NCI-H2107 (cell line): ENCODE results near the gene FJX1.

Experiments used
- DNase-seq: peaks from one replicate; lab custom pipeline; 2025; lab: John Stamatoyannopoulos, UW

Gene FJX1

GRCh38 chr11:35606206-35606605 is 12.1 kb upstream of the FJX1 start:
- no peak for DNase-seq

GRCh38 chr11:35608502-35608901 is 9.8 kb upstream of the FJX1 start:
- no peak for DNase-seq

DNA sequence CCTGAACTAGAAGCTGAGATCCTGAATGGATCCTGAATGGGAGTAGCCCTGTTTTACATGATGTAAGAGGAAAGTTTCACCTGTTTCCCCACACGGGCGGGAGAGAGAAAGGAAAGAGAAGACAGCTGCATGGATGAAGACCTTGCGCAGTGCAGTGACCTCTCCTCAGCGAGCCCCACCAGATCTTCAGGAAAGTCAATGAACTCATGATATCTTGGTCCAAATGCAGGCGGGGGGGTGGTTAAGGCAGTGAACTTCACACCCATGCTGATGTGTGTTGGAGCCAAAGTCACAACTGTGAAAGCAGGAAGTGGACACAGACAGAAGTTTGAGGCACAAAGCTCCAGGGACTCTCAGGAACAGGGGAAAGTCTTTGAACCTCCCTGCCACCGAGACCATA is 8.6 kb upstream of the FJX1 start:
- no peak for DNase-seq

- DNase-seq, result no peak
Measured at GRCh38 chr11:35610631-35611030, 7.6 kb upstream of the FJX1 start.

DNA sequence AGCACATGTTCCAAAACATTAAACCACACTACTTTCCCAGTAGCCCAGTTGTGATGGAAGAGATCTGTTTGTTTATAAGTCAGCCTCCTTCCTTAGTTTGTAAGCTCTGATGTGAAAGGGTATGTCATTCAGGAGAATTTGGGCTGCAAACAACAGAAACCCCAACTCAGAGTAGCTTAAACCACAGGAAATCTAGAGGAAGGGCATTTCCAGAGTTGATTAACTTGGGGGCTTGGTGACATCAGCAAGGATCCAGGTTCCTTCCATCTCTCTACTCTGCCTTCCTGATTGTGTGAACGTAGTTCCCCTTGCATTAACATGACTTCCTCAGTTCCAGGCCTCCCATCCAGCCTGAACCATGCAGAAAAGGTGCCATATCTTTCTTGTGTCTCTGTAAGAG is 6.5 kb upstream of the FJX1 start:
- no peak for DNase-seq

- DNase-seq, result no peak
Measured at GRCh38 chr11:35614939-35615569, 3.2 kb upstream of the FJX1 start.

- no peak for DNase-seq
Measured at GRCh38 chr11:35615921-35616900, 2.0 kb upstream of the FJX1 start.

DNA sequence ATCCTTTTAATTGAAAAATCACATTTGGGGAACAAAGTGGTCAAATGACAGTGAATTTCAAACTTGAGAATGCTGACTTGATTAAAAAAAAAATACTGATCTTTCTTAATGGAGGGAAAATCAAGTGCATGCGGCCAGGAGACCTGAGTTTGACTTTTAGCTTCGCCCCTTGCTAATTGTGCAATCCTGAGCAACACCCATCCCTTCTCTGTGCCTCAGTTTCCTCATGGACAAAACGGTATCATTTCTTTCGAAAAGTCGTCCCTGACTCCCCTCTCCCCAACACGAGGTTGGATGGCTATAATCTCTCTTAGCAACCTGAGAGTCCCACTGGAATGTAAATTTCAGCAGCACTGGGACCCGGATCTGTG is 959 bp upstream of the FJX1 start:
- DNase-seq, result no peak

- no peak for DNase-seq
Measured at GRCh38 chr11:35618497-35619115, 346 bp downstream of the FJX1 start.

DNA sequence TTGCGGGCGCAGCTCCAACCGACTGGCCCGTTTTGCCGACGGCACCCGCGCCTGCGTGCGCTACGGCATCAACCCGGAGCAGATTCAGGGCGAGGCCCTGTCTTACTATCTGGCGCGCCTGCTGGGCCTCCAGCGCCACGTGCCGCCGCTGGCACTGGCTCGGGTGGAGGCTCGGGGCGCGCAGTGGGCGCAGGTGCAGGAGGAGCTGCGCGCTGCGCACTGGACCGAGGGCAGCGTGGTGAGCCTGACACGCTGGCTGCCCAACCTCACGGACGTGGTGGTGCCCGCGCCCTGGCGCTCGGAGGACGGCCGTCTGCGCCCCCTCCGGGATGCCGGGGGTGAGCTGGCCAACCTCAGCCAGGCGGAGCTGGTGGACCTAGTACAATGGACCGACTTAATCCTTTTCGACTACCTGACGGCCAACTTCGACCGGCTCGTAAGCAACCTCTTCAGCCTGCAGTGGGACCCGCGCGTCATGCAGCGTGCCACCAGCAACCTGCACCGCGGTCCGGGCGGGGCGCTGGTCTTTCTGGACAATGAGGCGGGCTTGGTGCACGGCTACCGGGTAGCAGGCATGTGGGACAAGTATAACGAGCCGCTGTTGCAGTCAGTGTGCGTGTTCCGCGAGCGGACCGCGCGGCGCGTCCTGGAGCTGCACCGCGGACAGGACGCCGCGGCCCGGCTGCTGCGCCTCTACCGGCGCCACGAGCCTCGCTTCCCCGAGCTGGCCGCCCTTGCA is 1.0 kb downstream of the FJX1 start:
- DNase-seq, result no peak

DNA sequence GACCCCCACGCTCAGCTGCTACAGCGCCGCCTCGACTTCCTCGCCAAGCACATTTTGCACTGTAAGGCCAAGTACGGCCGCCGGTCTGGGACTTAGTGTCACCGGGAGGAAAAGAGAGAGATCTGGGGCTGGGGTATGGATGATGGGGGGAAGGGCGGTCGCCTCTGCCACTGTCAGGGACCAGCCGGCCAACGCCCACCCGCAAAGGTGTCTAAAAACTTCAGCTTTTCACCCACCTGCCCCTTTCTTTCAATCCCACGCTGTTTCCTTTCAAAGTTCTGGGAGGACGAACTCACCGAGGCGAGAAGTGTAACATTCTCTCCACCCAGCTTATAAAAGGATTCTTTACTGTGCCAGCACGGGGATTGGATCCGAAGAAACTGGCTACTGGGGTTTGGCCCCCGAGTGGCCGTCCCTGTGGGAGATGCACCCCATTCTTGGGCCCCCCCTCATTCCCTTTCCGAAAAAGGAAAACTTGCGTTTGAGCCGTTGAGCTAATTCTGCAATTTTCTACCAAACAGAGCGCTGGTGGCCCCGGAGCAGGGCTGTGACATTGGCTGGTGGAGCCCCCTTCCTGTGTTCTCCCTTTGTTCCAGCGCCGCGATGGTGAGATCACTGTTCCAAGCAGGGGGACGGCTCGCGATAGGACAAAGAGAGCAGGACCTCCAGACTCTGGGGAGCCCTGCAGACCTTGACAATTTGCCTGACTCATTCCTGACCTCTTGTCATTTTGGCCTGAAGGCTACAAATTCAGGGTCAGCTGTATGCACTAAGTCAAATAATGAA is 1.8 kb downstream of the FJX1 start:
- no peak for DNase-seq

DNA sequence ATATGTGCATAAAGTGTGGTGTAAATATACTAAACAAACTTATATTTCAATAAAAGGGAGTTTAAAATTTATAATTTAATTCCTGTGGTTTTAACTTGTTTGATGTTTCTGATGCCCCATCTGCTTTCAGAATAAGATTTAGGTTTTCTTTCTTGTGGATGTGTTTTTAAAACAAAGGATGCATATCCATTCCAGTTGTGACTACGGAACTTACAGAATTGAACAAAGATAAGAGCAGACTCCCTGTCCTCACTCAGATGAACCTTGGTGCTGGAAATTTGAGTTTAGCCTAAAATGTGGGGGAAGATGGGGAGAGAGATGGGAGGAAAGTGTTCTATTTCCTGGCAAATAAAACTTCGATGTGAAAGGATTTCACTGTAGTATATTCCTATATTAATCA is 2.5 kb downstream of the FJX1 start:
- DNase-seq, result no peak

DNA sequence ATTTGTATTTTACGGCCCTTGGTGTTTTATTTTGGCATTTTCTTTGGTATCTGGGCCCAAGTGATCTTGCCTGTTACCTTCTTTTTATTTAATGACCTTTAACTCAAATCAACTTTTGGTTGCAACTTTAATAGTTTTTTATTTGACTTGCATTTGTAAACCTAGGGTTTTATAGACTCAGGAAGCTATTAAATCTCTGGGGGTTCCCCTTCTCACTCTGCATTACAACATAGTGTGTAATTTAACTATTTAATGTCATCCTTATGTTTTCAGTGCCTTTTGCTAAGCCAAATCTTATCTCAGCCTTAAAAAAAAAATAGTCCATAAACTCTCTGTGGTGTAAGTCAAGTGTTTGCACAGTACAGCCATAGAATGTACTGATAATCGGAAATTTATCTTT is 3.4 kb downstream of the FJX1 start:
- DNase-seq, result no peak

DNA sequence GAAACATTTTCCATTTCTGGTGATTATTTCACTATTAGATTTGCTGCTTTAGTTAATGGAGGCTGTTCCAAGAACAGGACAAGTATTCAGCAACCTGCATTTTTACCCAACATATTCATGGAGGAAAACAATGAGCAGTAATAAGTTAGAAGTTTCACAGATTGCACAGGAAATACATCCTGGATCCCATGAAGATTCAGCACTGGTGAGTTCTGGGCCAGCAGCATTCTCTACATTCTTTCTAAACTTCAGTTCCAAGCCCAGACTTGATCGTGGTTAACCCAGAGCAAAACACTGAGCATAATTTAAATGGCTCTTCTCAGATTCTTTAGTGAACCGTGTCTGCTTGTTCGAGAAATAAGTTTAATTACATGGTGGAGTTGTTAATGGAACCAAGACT is 3.8 kb downstream of the FJX1 start:
- DNase-seq, result no peak

DNA sequence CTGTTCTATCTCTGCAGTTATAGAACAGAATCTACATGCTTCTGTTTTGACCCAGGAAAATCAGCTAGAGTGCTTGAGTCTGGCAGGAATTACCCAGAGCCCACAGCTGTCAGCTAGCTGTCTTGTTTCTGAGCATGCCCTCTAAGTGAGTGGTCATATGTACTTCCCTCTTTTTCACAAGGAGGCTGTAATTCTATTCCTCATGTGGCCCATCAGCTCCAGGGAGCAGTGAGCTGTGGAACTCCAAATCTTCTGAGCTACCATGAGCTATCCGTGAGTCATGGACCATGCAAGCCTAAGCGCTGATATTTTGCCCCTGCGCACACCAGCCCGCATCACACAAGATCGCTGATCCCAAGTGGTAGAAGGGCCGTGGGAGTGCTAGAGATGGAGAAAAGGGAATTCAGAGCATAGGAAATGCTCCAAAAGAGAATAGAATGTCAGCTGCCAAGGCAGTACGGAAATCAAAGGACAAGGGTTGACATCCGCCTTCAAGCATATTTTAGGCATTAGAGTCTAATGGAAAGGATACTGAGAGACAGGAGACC is 5.4 kb downstream of the FJX1 start:
- DNase-seq, result no peak

DNA sequence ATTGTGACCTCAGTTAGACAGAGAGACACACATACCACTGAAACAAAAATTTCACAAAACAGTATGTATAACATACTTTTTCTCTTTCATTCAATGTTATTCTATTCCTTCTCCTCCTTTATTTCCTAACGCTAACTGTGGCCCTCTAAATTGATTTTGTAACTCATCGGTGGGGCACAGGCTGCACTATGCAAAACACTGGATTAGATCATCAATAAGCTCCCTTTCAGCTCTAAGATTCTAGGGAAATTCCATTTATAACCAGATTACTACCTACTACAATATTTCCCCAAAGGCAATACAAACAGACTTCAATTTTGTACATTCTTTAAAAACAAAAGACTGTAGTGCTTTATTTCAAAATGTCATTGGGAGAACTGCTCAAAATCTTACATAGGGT is 6.1 kb downstream of the FJX1 start:
- no peak for DNase-seq

DNA sequence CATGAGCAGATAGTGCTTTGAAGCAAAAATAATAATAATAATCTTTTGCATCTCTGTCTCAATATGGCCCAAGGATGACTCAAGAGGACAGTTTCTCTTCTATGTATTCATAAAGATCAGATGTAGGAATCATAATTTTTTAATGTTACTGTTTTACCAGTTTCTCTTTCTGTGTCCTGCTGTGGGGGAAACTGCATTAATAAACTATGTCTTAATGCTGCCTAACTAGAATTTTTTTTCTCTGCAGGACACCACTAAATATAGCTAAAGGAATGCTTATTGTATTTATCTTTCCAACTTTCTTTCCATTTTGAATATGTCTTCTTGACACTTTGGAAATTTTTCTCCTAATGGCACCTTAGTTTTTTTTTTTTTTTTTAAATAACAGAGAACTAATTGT is 6.5 kb downstream of the FJX1 start:
- no peak for DNase-seq

DNA sequence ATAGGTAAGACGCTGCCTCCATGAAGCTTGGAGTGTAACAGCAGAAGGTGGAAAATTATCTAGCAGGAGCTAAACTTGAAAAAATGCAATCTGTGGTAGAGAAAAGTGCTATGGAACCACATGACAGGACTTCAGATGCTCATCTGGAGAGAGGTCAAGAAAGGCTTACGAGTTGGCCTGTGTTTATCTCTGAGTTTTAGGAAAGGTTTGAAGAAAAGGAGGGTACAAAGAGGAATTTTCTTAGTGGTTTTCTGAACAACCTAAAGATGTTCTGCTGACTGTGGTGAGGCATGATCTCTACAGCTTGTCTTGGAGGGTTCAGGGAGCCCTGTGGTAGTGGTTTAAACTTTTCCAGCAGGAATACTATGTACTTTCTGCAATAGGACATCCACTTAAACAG is 8.2 kb downstream of the FJX1 start:
- no peak for DNase-seq

DNA sequence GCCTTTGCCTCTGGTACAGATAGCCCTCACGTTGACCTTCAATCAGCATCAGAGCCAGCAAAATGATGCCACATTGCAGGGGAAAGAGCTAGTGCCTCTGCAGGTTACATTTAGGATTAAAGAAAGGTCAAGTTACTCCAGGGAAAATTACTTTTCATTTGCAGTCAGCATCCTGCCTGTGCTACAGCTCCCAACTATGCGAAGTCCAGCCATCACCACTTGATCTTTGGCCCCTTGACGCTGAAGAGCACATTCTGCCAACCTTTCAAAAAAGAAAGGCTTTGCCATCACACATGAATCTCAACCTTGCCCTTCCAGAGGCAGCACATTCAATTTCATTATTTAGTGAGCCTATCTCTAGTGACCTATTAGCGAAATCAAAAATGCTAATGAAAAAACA is 11.3 kb downstream of the FJX1 start:
- no peak for DNase-seq

DNA sequence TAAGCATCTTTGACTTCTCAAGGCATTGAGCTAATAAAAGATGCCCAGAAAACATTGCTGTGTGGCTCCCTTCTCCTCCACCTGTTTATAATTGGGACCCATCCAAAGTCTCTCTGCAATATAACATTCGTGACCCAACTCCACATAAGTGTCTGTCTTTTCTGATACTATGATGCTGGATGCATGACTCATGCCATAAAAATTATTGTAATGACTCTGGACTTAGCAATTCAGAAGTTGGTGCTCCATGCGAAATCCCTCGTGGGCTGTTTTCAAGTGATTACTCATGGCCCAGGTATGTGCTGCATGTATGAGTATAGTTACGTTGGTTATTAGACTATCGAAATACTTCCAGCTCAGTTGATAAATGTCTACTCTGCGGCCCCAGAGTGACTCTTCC is 11.7 kb downstream of the FJX1 start:
- no peak for DNase-seq

GRCh38 chr11:35631891-35632290 is 13.6 kb downstream of the FJX1 start:
- no peak for DNase-seq
